Fibroblast of lung (primary cell): ENCODE results near the gene SLC22A4. TPM values are rescaled to one million over a fixed set of nuclear protein-coding genes. Genes with fewer than 3 reads are reported as not detected.

Source experiments
- DNase-seq, 2 donors: peaks; one replicate each; pipeline versions ENCODE4 v3.0.0 to v3.0.0-alpha.2; 2010; ENCODE audit warnings: low read depth in 2 of 2
- H2AFZ ChIP-seq: 2 replicates; pipeline ENCODE4 v1.5.1; 2012; ENCODE audit warnings: low read length, control low read depth, inconsistent platforms
- H3K27ac ChIP-seq: 2 replicates; pipeline ENCODE4 v1.5.1; 2011; ENCODE audit warnings: low read length, control low read depth; ENCODE audit not compliant: insufficient read depth
- H3K27me3 ChIP-seq: 2 replicates; pipeline ENCODE4 v1.5.1; 2011; ENCODE audit warnings: mild to moderate bottlenecking, low read length; ENCODE audit not compliant: control insufficient read depth, insufficient read depth
- H3K36me3 ChIP-seq: 2 replicates; pipeline ENCODE4 v1.5.1; 2011; ENCODE audit warnings: low read length; ENCODE audit not compliant: control insufficient read depth, insufficient read depth
- H3K4me1 ChIP-seq: 2 replicates; pipeline ENCODE4 v1.5.1; 2011; ENCODE audit warnings: low read length; ENCODE audit not compliant: control insufficient read depth, insufficient read depth; ENCODE audit errors: extremely low read depth
- H3K4me2 ChIP-seq: 2 replicates; pipeline ENCODE4 v1.5.1; 2011; ENCODE audit warnings: low read length, control low read depth; ENCODE audit not compliant: insufficient read depth; ENCODE audit errors: extremely low read depth
- H3K4me3 ChIP-seq, 4 experiments: fragments of 200-600 bp in 1 of 4; sonication (generic) in 1 of 4; replicated peaks in 1 of 4; 2 replicates each; pipeline ENCODE4 v1.5.1; 2011 to 2016; ENCODE audit warnings: low read length in 4 of 4, low read depth in 3 of 4, mild to moderate bottlenecking in 3 of 4, control low read depth in 2 of 4, inconsistent platforms in 1 of 4, mixed read lengths in 1 of 4; ENCODE audit not compliant: insufficient read depth in 1 of 4; ENCODE audit errors: control extremely low read depth in 1 of 4
- H3K79me2 ChIP-seq: 2 replicates; pipeline ENCODE4 v1.5.1; 2012; ENCODE audit warnings: mild to moderate bottlenecking, low read length, inconsistent platforms; ENCODE audit not compliant: control insufficient read depth, insufficient read depth
- H3K9ac ChIP-seq: 2 replicates; pipeline ENCODE4 v1.5.1; 2011; ENCODE audit warnings: mild to moderate bottlenecking, low read length, control low read depth; ENCODE audit not compliant: insufficient read depth
- H3K9me3 ChIP-seq: 2 replicates; pipeline ENCODE4 v1.5.1; 2012; ENCODE audit warnings: low read depth, low read length; ENCODE audit not compliant: control insufficient read depth, insufficient read depth
- H4K20me1 ChIP-seq: 2 replicates; pipeline ENCODE4 v1.5.1; 2011; ENCODE audit warnings: low read length; ENCODE audit not compliant: control insufficient read depth, insufficient read depth; ENCODE audit errors: extremely low read depth
- CTCF ChIP-seq, 2 donors: IDR thresholded peaks in 1 of 2; conservative IDR thresholded peaks in 1 of 2; 1 replicate in 1 of 2; 2 replicates in 1 of 2; pipeline ENCODE4 v1.5.1; 2011 to 2012; ENCODE audit warnings: low read length in 2 of 2, control low read depth in 1 of 2, inconsistent platforms in 1 of 2, low read depth in 1 of 2, mild to moderate bottlenecking in 1 of 2
- EZH2 ChIP-seq: IDR thresholded peaks from 2 replicates; pipeline ENCODE4 v1.5.1; 2012; ENCODE audit warnings: low read length, control low read depth, mild to moderate bottlenecking; ENCODE audit errors: missing control alignments
- polyA plus RNA-seq, 2 donors: library from polyadenylated mRNA; depleted of rRNA in 1 of 2; stranded (reverse) in 1 of 2; unstranded in 1 of 2; fragments of >200 nt; gene quantifications; 2 replicates each; pipeline ENCODE4 v1.2.1, GENCODE V29; 2011 to 2012; ENCODE audit warnings: missing spikeins in 1 of 2
- total RNA-seq: library from RNA; depleted of rRNA; stranded (reverse); fragments of >200 nt; gene quantifications from 2 replicates; pipeline ENCODE4 v1.2.1, GENCODE V29; 2014

SLC22A4 gene
- total and polyA plus RNA-seq, 2 donors (not counting 1 experiment from before 2014, with no cell fraction given), result 1.1 to 4.1 TPM

- H3K9me3 ChIP-seq, result no peaks in the 10 kb centered on the region
- H3K27me3 ChIP-seq, result no peaks in the 10 kb centered on the region
- H3K79me2 ChIP-seq, result peaks cover 12% of the 10 kb centered on the region
- H3K36me3 ChIP-seq, result no peaks in the 10 kb centered on the region
- peak overlapping the region; percentile 91 for H3K4me2 ChIP-seq
- peak overlapping the region; percentile 99 for H3K27ac ChIP-seq
- H3K9ac ChIP-seq, result peak overlapping the region; percentile 75
- peak overlapping the region; percentile 62 to 80 (median 73) for H3K4me3 ChIP-seq
- TF ChIP-seq EZH2 (no peak), CTCF (conservative IDR thresholded peaks at IDR 0.05 in 1 of 2, IDR thresholded peaks at IDR 0.05 in 1 of 2; ENCODE audit: low read depth in 1 of 2, low read length in 2 of 2) (no peak)
- peak overlapping the region; percentile 19 for H2AFZ ChIP-seq
- H3K4me1 ChIP-seq, result peaks cover 41% of the 10 kb centered on the region
- no peaks in the 10 kb centered on the region for H4K20me1 ChIP-seq
- peak; percentile 94 to 96 for DNase-seq
Observed at GRCh38 chr5:132259069-132259851, 34.9 kb upstream of the SLC22A4 start.

GRCh38 chr5:132260051-132260450 is 34.1 kb upstream of the SLC22A4 start:
- Histone ChIP-seq H4K20me1 (no peaks in the 10 kb centered on the region), H2AFZ (no peak overlapping the region)
- DNase-seq, result peak; percentile 33 to 82

More at GRCh38 chr5:132260051-132260450, 34.1 kb upstream of the SLC22A4 start:
- no peaks in the 10 kb centered on the region for H3K27me3 ChIP-seq
- H3K79me2 ChIP-seq, result peaks cover 12% of the 10 kb centered on the region
- H3K36me3 ChIP-seq, result no peaks in the 10 kb centered on the region
- TF ChIP-seq CTCF (conservative IDR thresholded peaks at IDR 0.05 in 1 of 2, IDR thresholded peaks at IDR 0.05 in 1 of 2; ENCODE audit: low read depth in 1 of 2, low read length in 2 of 2), result no peak
- no peak for TF ChIP-seq EZH2
- peak overlapping the region; percentile 68 for H3K9ac ChIP-seq
- peak overlapping the region; percentile 99 for H3K27ac ChIP-seq
- H3K9me3 ChIP-seq, result no peaks in the 10 kb centered on the region
- peak overlapping the region in 3 of 4 experiments; percentile 38 to 80 (median 51) for H3K4me3 ChIP-seq
- H3K4me1 ChIP-seq, result peaks cover 49% of the 10 kb centered on the region
- peak overlapping the region; percentile 83 for H3K4me2 ChIP-seq
